CD8-positive, alpha-beta memory T cell (primary cell): ENCODE measurements around the gene SCAMP1. TPM values are rescaled to one million over a fixed set of nuclear protein-coding genes. Genes with fewer than 3 reads are reported as not detected.

Experiments
- CTCF ChIA-PET: fragments of 350-600 bp; sonication (Branson Sonifier 250); formaldehyde crosslinking; loops from one replicate; lab custom pipeline; 2021; ENCODE audit warnings: antibody characterized with exemption; lab: Charles Lee
- POLR2A ChIA-PET: fragments of 350-600 bp; sonication (Branson Sonifier 250); formaldehyde crosslinking; loops from one replicate; lab custom pipeline; 2021; ENCODE audit warnings: antibody characterized with exemption; lab: Charles Lee
- DNase-seq, 5 donors: peaks; one replicate each; pipeline versions ENCODE4 v3.0.0 to v3.0.0-alpha.2; 2020 to 2022; ENCODE audit warnings: mixed read lengths in 1 of 5
- H3K27ac ChIP-seq: one replicate; pipeline ENCODE4 v1.7.0; 2013; ENCODE audit warnings: low read depth, mild to moderate bottlenecking, low read length, moderate library complexity
- H3K27me3 ChIP-seq: 2 replicates; pipeline ENCODE4 v1.7.0; 2013; ENCODE audit warnings: low read length, mild to moderate bottlenecking; ENCODE audit not compliant: insufficient read depth, poor library complexity, severe bottlenecking
- H3K36me3 ChIP-seq: 2 replicates; pipeline ENCODE4 v1.7.0; 2013; ENCODE audit warnings: mild to moderate bottlenecking, low read length, moderate library complexity; ENCODE audit not compliant: insufficient read depth
- H3K4me1 ChIP-seq: 2 replicates; pipeline ENCODE4 v1.7.0; 2013; ENCODE audit warnings: mild to moderate bottlenecking, low read length, moderate library complexity; ENCODE audit not compliant: insufficient read depth
- H3K4me3 ChIP-seq: 2 replicates; pipeline ENCODE4 v1.7.0; 2013; ENCODE audit warnings: mild to moderate bottlenecking, low read length
- H3K9me3 ChIP-seq: 2 replicates; pipeline ENCODE4 v1.7.0; 2013; ENCODE audit warnings: mild to moderate bottlenecking, low read length
- H3K27ac Mint-ChIP-seq, 8 donors: one replicate each; pipeline ENCODE4 v1.8.0; 2020 to 2021; ENCODE audit warnings: mixed read lengths in 8 of 8, mild to moderate bottlenecking in 6 of 8, inconsistent platforms in 3 of 8, moderate library complexity in 3 of 8
- H3K27me3 Mint-ChIP-seq, 2 donors: one replicate each; pipeline ENCODE4 v1.8.0; 2020 to 2021; ENCODE audit warnings: mixed read lengths in 2 of 2, mild to moderate bottlenecking in 1 of 2, moderate library complexity in 1 of 2
- H3K36me3 Mint-ChIP-seq, 3 donors: one replicate each; pipeline ENCODE4 v1.8.0; 2020 to 2021; ENCODE audit warnings: mixed read lengths in 3 of 3, inconsistent platforms in 1 of 3, mild to moderate bottlenecking in 1 of 3
- H3K4me1 Mint-ChIP-seq, 3 donors: one replicate each; pipeline ENCODE4 v1.8.0; 2020 to 2021; ENCODE audit warnings: mixed read lengths in 3 of 3, inconsistent platforms in 1 of 3, mild to moderate bottlenecking in 1 of 3
- H3K4me3 Mint-ChIP-seq, 7 donors: one replicate each; pipeline ENCODE4 v1.8.0; 2020 to 2021; ENCODE audit warnings: mixed read lengths in 7 of 7, mild to moderate bottlenecking in 6 of 7, moderate library complexity in 4 of 7, inconsistent platforms in 2 of 7
- H3K9me3 Mint-ChIP-seq, 5 donors: one replicate each; pipeline ENCODE4 v1.8.0; 2020 to 2022; ENCODE audit warnings: mixed read lengths in 5 of 5, mild to moderate bottlenecking in 3 of 5, moderate library complexity in 2 of 5, inconsistent platforms in 1 of 5
- polyA plus RNA-seq: library from polyadenylated mRNA; unstranded; fragments of 300-500 nt; fragmentation: Illumina TruSeq; gene quantifications from one replicate; pipeline ENCODE4 v1.2.3, GENCODE V29; 2021
- total RNA-seq, 2 experiments: library from RNA; stranded (reverse); gene quantifications; one replicate each; pipeline ENCODE4 v1.2.3, GENCODE V29; 2021

Gene SCAMP1
- total and polyA plus RNA-seq, 3 experiments from 2014 or later, result 15.2 to 36.2 (median 17.3) TPM

GRCh38 chr5:78518365-78519197 is 158.2 kb downstream of the SCAMP1 start:
- no peaks in the 10 kb centered on the region for H3K36me3 Mint-ChIP-seq
- peaks cover 39 to 79% of the 10 kb centered on the region in 2 donors for H3K27me3 Mint-ChIP-seq
- CTCF ChIA-PET, result no interaction called here
- H3K27ac Mint-ChIP-seq, result no peak overlapping the region
- Histone ChIP-seq H3K9me3 (no peaks in the 10 kb centered on the region), H3K36me3 (no peaks in the 10 kb centered on the region), H3K27me3 (no peaks in the 10 kb centered on the region), H3K4me1 (no peaks in the 10 kb centered on the region), H3K4me3 (no peak overlapping the region), H3K27ac (no peak overlapping the region)
- POLR2A ChIA-PET, result no interaction called here
- no peak for DNase-seq
- no peak overlapping the region for H3K4me3 Mint-ChIP-seq
- H3K4me1 Mint-ChIP-seq, result no peaks in the 10 kb centered on the region
- no peaks in the 10 kb centered on the region for H3K9me3 Mint-ChIP-seq

DNA sequence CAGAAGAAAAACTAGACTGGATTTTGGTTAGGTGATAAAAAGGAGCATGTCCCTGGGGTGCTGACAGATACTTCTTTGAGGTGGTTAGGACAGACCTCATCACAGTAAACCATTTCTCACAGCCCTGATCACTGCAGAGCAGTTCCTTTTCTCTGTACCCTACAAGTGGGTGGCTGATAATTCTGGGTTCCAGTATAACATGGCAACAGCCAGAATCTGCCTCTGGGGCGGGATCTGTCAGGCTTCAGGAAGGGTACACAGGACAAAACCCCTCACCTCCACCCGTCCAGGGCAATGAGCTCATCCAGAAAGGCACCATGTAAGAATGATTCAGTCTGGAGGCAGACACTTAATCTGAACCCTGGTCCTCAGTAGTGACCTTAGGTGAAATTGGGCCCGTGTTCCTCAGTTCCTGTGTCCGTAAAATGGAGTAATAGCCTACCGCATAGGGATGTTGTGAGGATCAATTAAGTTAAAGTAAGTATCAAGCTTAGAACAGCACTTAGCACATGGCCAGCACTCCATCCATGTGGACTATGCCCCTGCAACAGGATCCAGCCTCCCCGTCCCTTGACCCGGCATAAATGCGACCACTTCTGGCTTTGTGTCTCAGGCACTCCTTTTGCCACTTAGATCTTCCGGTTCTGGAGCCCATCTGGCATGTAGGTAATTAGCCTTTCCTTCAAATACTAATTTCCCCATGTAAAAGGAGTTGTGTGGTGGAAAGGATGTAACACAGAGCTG is 159.0 kb downstream of the SCAMP1 start:
- ChIA-PET CTCF (interaction anchor here (1.0 kb wide), 1 partner anchor 11 kb away, joined by 4 read pairs; no protein-coding TSS in a partner anchor), POLR2A (no interaction called here)
- Histone ChIP-seq H3K9me3 (no peaks in the 10 kb centered on the region), H3K4me3 (no peak overlapping the region), H3K27me3 (no peaks in the 10 kb centered on the region), H3K4me1 (no peaks in the 10 kb centered on the region), H3K36me3 (no peaks in the 10 kb centered on the region), H3K27ac (no peak overlapping the region)
- Mint-ChIP-seq H3K27ac (no peak overlapping the region), H3K4me1 (no peaks in the 10 kb centered on the region), H3K27me3 (peaks cover 39 to 74% of the 10 kb centered on the region in 2 donors), H3K9me3 (no peaks in the 10 kb centered on the region), H3K36me3 (no peaks in the 10 kb centered on the region), H3K4me3 (no peak overlapping the region)
- no peak for DNase-seq

- H3K27ac Mint-ChIP-seq, result no peak overlapping the region
- H3K4me3 Mint-ChIP-seq, result no peak overlapping the region
- H3K4me3 ChIP-seq, result no peak overlapping the region
- H3K4me1 ChIP-seq, result no peaks in the 10 kb centered on the region
- DNase-seq, result no peak
- no peak overlapping the region for H3K27ac ChIP-seq
- H3K27me3 ChIP-seq, result no peaks in the 10 kb centered on the region
- no peaks in the 10 kb centered on the region for H3K36me3 Mint-ChIP-seq
- H3K4me1 Mint-ChIP-seq, result no peaks in the 10 kb centered on the region
- peaks cover 38 to 60% of the 10 kb centered on the region in 2 donors for H3K27me3 Mint-ChIP-seq
- ChIA-PET POLR2A (no interaction called here), CTCF (interaction anchor here (1.2 kb wide), 1 partner anchor 9 kb away, joined by 3 read pairs; no protein-coding TSS in a partner anchor)
- H3K9me3 Mint-ChIP-seq, result no peaks in the 10 kb centered on the region
- H3K9me3 ChIP-seq, result no peaks in the 10 kb centered on the region
- no peaks in the 10 kb centered on the region for H3K36me3 ChIP-seq
Observed at GRCh38 chr5:78521455-78521854, 161.0 kb downstream of the SCAMP1 start.

- peaks cover 30 to 51% of the 10 kb centered on the region in 2 donors for H3K27me3 Mint-ChIP-seq
- Histone ChIP-seq H3K27ac (no peak overlapping the region), H3K27me3 (no peaks in the 10 kb centered on the region), H3K9me3 (no peaks in the 10 kb centered on the region), H3K4me1 (no peaks in the 10 kb centered on the region), H3K36me3 (no peaks in the 10 kb centered on the region), H3K4me3 (no peak overlapping the region)
- no peak overlapping the region for H3K4me3 Mint-ChIP-seq
- H3K9me3 Mint-ChIP-seq, result no peaks in the 10 kb centered on the region
- no peaks in the 10 kb centered on the region for H3K4me1 Mint-ChIP-seq
- H3K36me3 Mint-ChIP-seq, result no peaks in the 10 kb centered on the region
- no peak for DNase-seq
- ChIA-PET POLR2A (no interaction called here), CTCF (no interaction called here)
- no peak overlapping the region for H3K27ac Mint-ChIP-seq
Observed at GRCh38 chr5:78522476-78523260, 162.3 kb downstream of the SCAMP1 start.

DNA sequence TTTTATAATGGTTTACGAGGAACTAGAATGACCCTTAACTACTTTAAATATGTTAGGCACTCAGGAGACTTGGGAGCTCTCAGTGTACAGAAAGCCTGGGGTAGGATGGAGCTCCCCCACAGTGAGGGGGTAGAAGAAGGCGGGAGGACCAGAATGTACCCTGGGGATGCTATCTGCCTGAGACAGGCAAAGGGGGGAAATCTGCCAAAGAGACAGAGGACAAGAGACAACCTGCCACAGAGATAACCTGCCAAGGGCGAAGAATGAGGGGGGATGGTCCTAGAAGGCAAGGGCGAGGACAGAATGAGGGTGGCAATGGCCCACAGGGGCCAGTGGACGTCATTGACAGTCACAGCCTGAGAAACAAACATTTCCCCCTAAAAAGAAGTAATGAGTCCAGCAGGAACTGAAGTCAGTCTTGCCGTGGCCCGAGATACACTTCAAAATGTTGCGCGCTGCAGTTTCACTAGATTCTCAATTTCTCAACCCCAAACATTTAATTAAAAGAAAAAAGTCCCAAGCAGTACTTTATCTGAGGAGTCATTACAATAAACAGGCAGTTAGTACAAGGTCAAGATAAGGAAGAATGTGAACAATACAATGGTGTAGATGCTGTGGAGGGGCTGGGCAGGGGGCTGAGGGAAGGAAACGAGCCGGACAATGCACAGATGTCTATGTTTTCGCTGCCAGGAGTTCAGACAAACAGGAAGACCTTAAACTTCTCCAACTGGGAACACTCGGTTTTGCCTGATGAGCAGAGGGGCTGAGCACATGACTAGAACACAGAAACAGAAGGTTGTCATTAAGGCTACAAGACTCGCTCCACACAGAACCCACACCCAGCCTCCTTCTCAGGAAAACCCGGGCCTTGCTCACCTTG is 163.1 kb downstream of the SCAMP1 start:
- H3K4me3 Mint-ChIP-seq, result no peak overlapping the region
- no peaks in the 10 kb centered on the region for H3K36me3 ChIP-seq
- H3K27me3 Mint-ChIP-seq, result peaks cover 27 to 43% of the 10 kb centered on the region in 2 donors
- no peak overlapping the region for H3K27ac Mint-ChIP-seq
- no peaks in the 10 kb centered on the region for H3K9me3 ChIP-seq
- no peak overlapping the region for H3K27ac ChIP-seq
- ChIA-PET POLR2A (no interaction called here), CTCF (no interaction called here)
- no peaks in the 10 kb centered on the region for H3K4me1 Mint-ChIP-seq
- H3K36me3 Mint-ChIP-seq, result no peaks in the 10 kb centered on the region
- no peak for DNase-seq
- no peaks in the 10 kb centered on the region for H3K27me3 ChIP-seq
- H3K4me3 ChIP-seq, result no peak overlapping the region
- H3K9me3 Mint-ChIP-seq, result no peaks in the 10 kb centered on the region
- H3K4me1 ChIP-seq, result no peaks in the 10 kb centered on the region

- H3K36me3 Mint-ChIP-seq, result no peaks in the 10 kb centered on the region
- no peak overlapping the region for H3K4me3 Mint-ChIP-seq
Observed at GRCh38 chr5:78526049-78526525, 165.7 kb downstream of the SCAMP1 start.

DNA sequence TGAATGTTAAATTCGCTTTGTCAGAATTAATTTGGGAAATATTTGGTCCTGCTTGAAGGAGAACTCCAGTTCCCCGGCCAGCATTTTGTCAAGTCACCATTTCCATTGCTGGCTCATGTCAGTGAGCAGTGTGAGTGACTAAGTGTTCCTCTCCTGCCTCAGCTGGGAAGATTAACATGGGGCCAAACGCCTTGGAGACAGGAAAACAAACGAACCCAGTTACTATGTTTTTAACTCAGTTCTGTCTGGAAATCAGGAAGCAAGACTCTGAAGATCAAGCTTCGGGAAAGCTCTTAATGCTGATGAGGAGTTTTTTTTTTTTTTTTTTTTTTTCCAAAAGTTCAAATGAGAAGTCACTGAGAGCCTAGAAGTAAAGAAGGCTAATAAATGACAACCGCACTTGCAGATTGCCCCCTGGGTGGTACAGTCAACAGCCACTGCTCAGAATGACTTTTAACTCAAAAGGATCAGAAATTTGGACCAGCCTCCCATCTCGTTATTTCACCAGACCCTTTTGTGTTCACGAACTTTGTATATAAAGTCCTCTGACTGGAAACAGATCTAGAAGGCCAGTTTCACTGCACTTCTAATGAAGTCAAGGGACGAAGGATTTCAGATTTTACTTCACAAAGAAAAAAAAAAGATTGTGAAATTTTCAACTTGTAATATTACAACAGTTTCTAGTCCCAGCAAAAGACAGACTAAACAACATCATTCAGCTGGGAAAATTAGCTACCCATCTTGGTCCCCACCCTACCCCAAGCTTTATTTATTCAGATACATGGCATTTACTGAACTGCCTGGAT is 166.8 kb downstream of the SCAMP1 start:
- H3K9me3 Mint-ChIP-seq, result no peaks in the 10 kb centered on the region
- no peak overlapping the region for H3K27ac ChIP-seq
- CTCF ChIA-PET, result no interaction called here

More at GRCh38 chr5:78526049-78526525, 165.7 kb downstream of the SCAMP1 start:
- no peaks in the 10 kb centered on the region for H3K9me3 Mint-ChIP-seq
- H3K4me3 ChIP-seq, result no peak overlapping the region
- DNase-seq, result no peak
- no peak overlapping the region for H3K27ac Mint-ChIP-seq
- H3K4me1 ChIP-seq, result no peaks in the 10 kb centered on the region
- CTCF ChIA-PET, result no interaction called here
- no peaks in the 10 kb centered on the region for H3K36me3 ChIP-seq
- no peaks in the 10 kb centered on the region for H3K27me3 ChIP-seq
- POLR2A ChIA-PET, result no interaction called here
- H3K27ac ChIP-seq, result no peak overlapping the region
- H3K4me1 Mint-ChIP-seq, result no peaks in the 10 kb centered on the region
- H3K27me3 Mint-ChIP-seq, result peaks cover 14 to 19% of the 10 kb centered on the region in 2 donors
- H3K9me3 ChIP-seq, result no peaks in the 10 kb centered on the region

More for the DNA sequence above, 166.8 kb downstream of the SCAMP1 start:
- Mint-ChIP-seq H3K36me3 (no peaks in the 10 kb centered on the region), H3K4me1 (no peaks in the 10 kb centered on the region), H3K4me3 (no peak overlapping the region), H3K27me3 (peaks cover 14% of the 10 kb centered on the region in 2 donors), H3K27ac (no peak overlapping the region)
- Histone ChIP-seq H3K4me3 (no peak overlapping the region), H3K4me1 (no peaks in the 10 kb centered on the region), H3K9me3 (no peaks in the 10 kb centered on the region), H3K36me3 (no peaks in the 10 kb centered on the region), H3K27me3 (no peaks in the 10 kb centered on the region)
- DNase-seq, result no peak
- POLR2A ChIA-PET, result no interaction called here
